Kidney epithelial cell (primary cell): ENCODE results near the gene CHSY1. TPM values are rescaled to one million over a fixed set of nuclear protein-coding genes. Genes with fewer than 3 reads are reported as not detected.

ENCODE experiments used
- DNase-seq: peaks from one replicate; pipeline ENCODE4 v3.0.0-alpha.2; 2010; ENCODE audit warnings: low read depth
- H3K27me3 ChIP-seq: 2 replicates; pipeline ENCODE4 v1.6.0; 2011; ENCODE audit warnings: low read length; ENCODE audit not compliant: control insufficient read depth, insufficient read depth
- H3K36me3 ChIP-seq: 2 replicates; pipeline ENCODE4 v1.5.1; 2011; ENCODE audit warnings: low read length; ENCODE audit not compliant: control insufficient read depth, insufficient read depth
- H3K4me3 ChIP-seq: 2 replicates; pipeline ENCODE4 v1.5.1; 2011; ENCODE audit warnings: low read depth, mild to moderate bottlenecking, control low read depth, low read length
- CTCF ChIP-seq: IDR thresholded peaks from 2 replicates; pipeline ENCODE4 v1.5.1; 2011; ENCODE audit warnings: mild to moderate bottlenecking, moderate library complexity, low read length, control low read depth, inconsistent platforms; ENCODE audit not compliant: insufficient read depth, poor library complexity, severe bottlenecking
- total RNA-seq: library from RNA; depleted of rRNA; stranded (reverse); fragments of >200 nt; gene quantifications from 2 replicates; pipeline ENCODE4 v1.2.3, GENCODE V29; 2015

CHSY1 gene
- total RNA-seq, 1 donor from 2014 or later: 21.1 TPM

- no peak for DNase-seq
- no peaks in the 10 kb centered on the region for H3K36me3 ChIP-seq
- H3K4me3 ChIP-seq: no peak overlapping the region
- no peak for TF ChIP-seq CTCF
- no peaks in the 10 kb centered on the region for H3K27me3 ChIP-seq
These were observed 12.1 kb downstream of the CHSY1 start for GRCh38 chr15:101239724-101240136.

GRCh38 chr15:101237251-101237650 is 14.6 kb downstream of the CHSY1 start:
- H3K36me3 ChIP-seq: no peaks in the 10 kb centered on the region

GRCh38 chr15:101233651-101234280 is 18.1 kb downstream of the CHSY1 start:
- Histone ChIP-seq H3K27me3 (no peaks in the 10 kb centered on the region), H3K4me3 (no peak overlapping the region), H3K36me3 (no peaks in the 10 kb centered on the region)
- TF ChIP-seq CTCF: no peak
- DNase-seq: no peak

More at GRCh38 chr15:101237251-101237650, 14.6 kb downstream of the CHSY1 start:
- no peaks in the 10 kb centered on the region for H3K27me3 ChIP-seq
- DNase-seq: no peak
- no peak overlapping the region for H3K4me3 ChIP-seq
- no peak for TF ChIP-seq CTCF

GRCh38 chr15:101232677-101233076 is 19.2 kb downstream of the CHSY1 start:
- no peak overlapping the region for H3K4me3 ChIP-seq
- TF ChIP-seq CTCF: no peak
- no peaks in the 10 kb centered on the region for H3K36me3 ChIP-seq
- no peak for DNase-seq
- no peaks in the 10 kb centered on the region for H3K27me3 ChIP-seq

- DNase-seq: no peak
- Histone ChIP-seq H3K36me3 (no peaks in the 10 kb centered on the region), H3K27me3 (no peaks in the 10 kb centered on the region), H3K4me3 (no peak overlapping the region)
- TF ChIP-seq CTCF: no peak
These were observed 23.5 kb downstream of the CHSY1 start for GRCh38 chr15:101228313-101228712.

- no peak for TF ChIP-seq CTCF
These were observed 26.2 kb downstream of the CHSY1 start for GRCh38 chr15:101225658-101226057.

More at GRCh38 chr15:101225658-101226057, 26.2 kb downstream of the CHSY1 start:
- no peaks in the 10 kb centered on the region for H3K36me3 ChIP-seq
- H3K27me3 ChIP-seq: no peaks in the 10 kb centered on the region
- H3K4me3 ChIP-seq: no peak overlapping the region
- DNase-seq: no peak
